IMR-90 (cell line): ENCODE data around the gene VAMP3. TPM values are rescaled to one million over a fixed set of nuclear protein-coding genes. Genes with fewer than 3 reads are reported as not detected.

Experiments
- ATAC-seq: fragments of 200-7000 bp; cut with Tn5 transposase; 2 replicates; pipeline ENCODE4 v1.9.1; 2020; ENCODE audit warnings: low read depth, mild to moderate bottlenecking, moderate library complexity
- BruUV-seq: library from RNA; stranded (reverse); fragments of 400-500 nt; replicated peaks from 2 replicates; lab custom pipeline; 2021; lab: Mats Ljungman, UMichigan
- CTCF ChIA-PET: fragments of 300-600 bp; formaldehyde crosslinking; extraction: SDS; loops from one replicate; lab custom pipeline; 2021; ENCODE audit warnings: antibody characterized with exemption; lab: Yijun Ruan, JAX
- POLR2A ChIA-PET: fragments of 300-600 bp; sonication (Branson Sonifier 250); formaldehyde crosslinking; loops from one replicate; lab custom pipeline; 2022; ENCODE audit warnings: antibody characterized with exemption; ENCODE audit not compliant: unreplicated experiment; lab: Charles Lee
- DNase-seq: peaks from one replicate; pipeline ENCODE4 v3.0.0; 2013
- H2AFZ ChIP-seq: replicated peaks from 2 replicates; pipeline ENCODE3; 2013; ENCODE audit warnings: low read length, mild to moderate bottlenecking; ENCODE audit not compliant: poor library complexity
- H2AK5ac ChIP-seq: 2 replicates; pipeline ENCODE4 v1.6.1; 2013; ENCODE audit warnings: low read depth, low read length, inconsistent platforms
- H2AK9ac ChIP-seq: replicated peaks from 2 replicates; pipeline ENCODE3; 2013; ENCODE audit warnings: mild to moderate bottlenecking, low read depth, low read length, moderate library complexity; ENCODE audit not compliant: poor library complexity
- H2BK120ac ChIP-seq: 2 replicates; pipeline ENCODE4 v1.6.1; 2013; ENCODE audit warnings: low read depth, low read length, inconsistent platforms
- H2BK15ac ChIP-seq: 3 replicates; pipeline ENCODE4 v1.6.1; 2013; ENCODE audit warnings: low read depth, low read length, inconsistent platforms
- H2BK20ac ChIP-seq: 2 replicates; pipeline ENCODE4 v1.6.1; 2013; ENCODE audit warnings: low read depth, mild to moderate bottlenecking, inconsistent platforms, low read length, moderate library complexity
- H2BK5ac ChIP-seq: 2 replicates; pipeline ENCODE4 v1.6.1; 2013; ENCODE audit warnings: mild to moderate bottlenecking, low read depth, low read length, inconsistent platforms; ENCODE audit not compliant: poor library complexity, severe bottlenecking
- H3K14ac ChIP-seq: replicated peaks from 2 replicates; pipeline ENCODE4 v1.6.1; 2013; ENCODE audit warnings: low read depth, low read length, inconsistent platforms
- H3K18ac ChIP-seq: 2 replicates; pipeline ENCODE4 v1.6.1; 2013; ENCODE audit warnings: low read depth, low read length, control low read depth
- H3K23ac ChIP-seq: 2 replicates; pipeline ENCODE4 v1.6.1; 2013; ENCODE audit warnings: low read depth, low read length, inconsistent platforms
- H3K27ac ChIP-seq: 2 replicates; pipeline ENCODE4 v1.5.1; 2013; ENCODE audit warnings: mild to moderate bottlenecking, control low read depth, low read length; ENCODE audit not compliant: insufficient read depth
- H3K27me3 ChIP-seq: 2 replicates; pipeline ENCODE4 v1.6.1; 2013; ENCODE audit warnings: low read length; ENCODE audit not compliant: control insufficient read depth, insufficient read depth
- H3K36me3 ChIP-seq: 2 replicates; pipeline ENCODE4 v1.6.1; 2013; ENCODE audit warnings: low read length, mixed read lengths; ENCODE audit not compliant: control insufficient read depth, insufficient read depth
- H3K4ac ChIP-seq: 2 replicates; pipeline ENCODE4 v1.6.1; 2013; ENCODE audit warnings: low read depth, low read length, inconsistent platforms
- H3K4me1 ChIP-seq: 2 replicates; pipeline ENCODE4 v1.6.1; 2013; ENCODE audit warnings: low read length, mixed read lengths; ENCODE audit not compliant: control insufficient read depth, insufficient read depth
- H3K4me2 ChIP-seq: 2 replicates; pipeline ENCODE4 v1.6.1; 2013; ENCODE audit warnings: low read depth, mild to moderate bottlenecking, control low read depth, low read length, moderate library complexity
- H3K4me3 ChIP-seq: 2 replicates; pipeline ENCODE4 v1.5.1; 2013; ENCODE audit warnings: low read depth, mild to moderate bottlenecking, control low read depth, low read length, moderate library complexity; ENCODE audit not compliant: insufficient read depth
- H3K56ac ChIP-seq: 2 replicates; pipeline ENCODE4 v1.6.1; 2013; ENCODE audit warnings: low read length, inconsistent platforms; ENCODE audit not compliant: insufficient read depth; ENCODE audit errors: extremely low read depth
- H3K79me1 ChIP-seq, 2 experiments: 2 replicates each; pipeline ENCODE4 v1.6.1; 2013; ENCODE audit warnings: low read length in 2 of 2, inconsistent platforms in 1 of 2, low read depth in 1 of 2
- H3K9ac ChIP-seq: 2 replicates; pipeline ENCODE4 v1.6.1; 2013; ENCODE audit warnings: low read depth, low read length, control low read depth
- H3K9me1 ChIP-seq: 2 replicates; pipeline ENCODE4 v1.6.1; 2013; ENCODE audit warnings: low read length, inconsistent platforms; ENCODE audit not compliant: insufficient read depth
- H3K9me3 ChIP-seq: 2 replicates; pipeline ENCODE4 v1.6.1; 2013; ENCODE audit warnings: low read length; ENCODE audit not compliant: control insufficient read depth, insufficient read depth
- H4K20me1 ChIP-seq: 2 replicates; pipeline ENCODE4 v1.6.1; 2013; ENCODE audit warnings: low read length, inconsistent platforms; ENCODE audit not compliant: insufficient read depth
- H4K5ac ChIP-seq: 2 replicates; pipeline ENCODE4 v1.6.1; 2013; ENCODE audit warnings: mild to moderate bottlenecking, low read depth, low read length, control low read depth
- H4K8ac ChIP-seq, 2 experiments: 2 replicates each; pipeline ENCODE4 v1.6.1; 2013; ENCODE audit warnings: low read depth in 2 of 2, low read length in 2 of 2, control low read depth in 1 of 2, inconsistent platforms in 1 of 2
- H4K91ac ChIP-seq: 2 replicates; pipeline ENCODE4 v1.6.1; 2013; ENCODE audit warnings: low read depth, low read length, inconsistent platforms; ENCODE audit not compliant: insufficient read depth
- BHLHE40 ChIP-seq: fragments of 150-350 bp; IDR thresholded peaks from 2 replicates; pipeline ENCODE4 v1.6.1; 2016; ENCODE audit warnings: mild to moderate bottlenecking, low read depth, low read length
- CEBPB ChIP-seq: IDR thresholded peaks from 2 replicates; pipeline ENCODE4 v1.6.1; 2012; ENCODE audit warnings: low read depth, low read length, improper control_type of control experiment
- CHD1 ChIP-seq: IDR thresholded peaks from 2 replicates; pipeline ENCODE4 v1.6.1; 2012; ENCODE audit warnings: low read depth, low read length, improper control_type of control experiment
- ELK1 ChIP-seq: fragments of 150-350 bp; IDR thresholded peaks from 2 replicates; pipeline ENCODE4 v1.6.1; 2016; ENCODE audit warnings: low read depth, mild to moderate bottlenecking, low read length, moderate library complexity, borderline replicate concordance
- FOS ChIP-seq: fragments of 150-350 bp; IDR thresholded peaks from 2 replicates; pipeline ENCODE4 v1.6.1; 2016; ENCODE audit warnings: low read depth, low read length
- MAFK ChIP-seq: IDR thresholded peaks from 2 replicates; pipeline ENCODE4 v1.6.1; 2012; ENCODE audit warnings: low read depth, low read length, improper control_type of control experiment
- MAZ ChIP-seq: IDR thresholded peaks from 2 replicates; pipeline ENCODE4 v1.6.1; 2012; ENCODE audit warnings: low read depth, mild to moderate bottlenecking, low read length, improper control_type of control experiment, moderate library complexity, borderline replicate concordance
- NFE2L2 ChIP-seq: fragments of 150-350 bp; IDR thresholded peaks from 2 replicates; pipeline ENCODE4 v1.6.1; 2016; ENCODE audit warnings: low read depth, mild to moderate bottlenecking, low read length
- POLR2A ChIP-seq: IDR thresholded peaks from 2 replicates; pipeline ENCODE4 v1.6.1; 2012; ENCODE audit warnings: mild to moderate bottlenecking, low read depth, low read length
- RCOR1 ChIP-seq: IDR thresholded peaks from 2 replicates; pipeline ENCODE4 v1.6.1; 2012; ENCODE audit warnings: mild to moderate bottlenecking, low read length, improper control_type of control experiment; ENCODE audit not compliant: insufficient replicate concordance
- RFX5 ChIP-seq: IDR thresholded peaks from 2 replicates; pipeline ENCODE4 v1.8.0; 2012; ENCODE audit warnings: low read depth, mild to moderate bottlenecking, low read length, moderate library complexity
- SMC3 ChIP-seq: fragments of 150-350 bp; IDR thresholded peaks from 2 replicates; pipeline ENCODE4 v1.6.1; 2016; ENCODE audit warnings: low read depth, mild to moderate bottlenecking, antibody characterized with exemption, low read length, moderate library complexity
- USF2 ChIP-seq: fragments of 150-350 bp; IDR thresholded peaks from 2 replicates; pipeline ENCODE4 v1.6.1; 2017; ENCODE audit warnings: mild to moderate bottlenecking, antibody characterized with exemption, low read length, low read depth
- WGBS, 2 experiments: methylation state at CpG; one replicate each; pipeline versions ENCODE4 v1.1.5 to v1.1.7; 2013; ENCODE audit warnings: missing lambda C conversion rate in 2 of 2; ENCODE audit not compliant: insufficient read length in 1 of 2; ENCODE audit errors: extremely low coverage in 2 of 2; 5-methylcytosine and 5-hydroxymethylcytosine counted together
- dilution Hi-C: fragments of 300-500 bp; cut with HindIII; formaldehyde crosslinking; loops from one replicate; pipeline ENCODE4 v1.14.3; 2018; ENCODE audit warnings: low sequenced_read_pairs; ENCODE audit not compliant: unreplicated experiment
- in situ Hi-C: fragments of 300-500 bp; cut with MboI; formaldehyde crosslinking; loops from 3 replicates; pipeline ENCODE4 v1.14.3; 2019; ENCODE audit warnings: low sequenced_read_pairs, inconsistent platforms, mixed read lengths
- intact Hi-C: fragments of 100-400 bp; cut with micrococcal nuclease; formaldehyde crosslinking; loops from 2 replicates; pipeline ENCODE4 v1.10.0; 2022
- polyA plus RNA-seq, 3 experiments: library from polyadenylated mRNA; depleted of rRNA; stranded (reverse); fragments of >200 nt; gene quantifications; 2 replicates each; pipeline ENCODE4 v1.2.3, GENCODE V29; 2012; ENCODE audit warnings: low replicate concordance in 1 of 3
- total RNA-seq: library from RNA; depleted of rRNA; stranded (reverse); fragments of >200 nt; gene quantifications from 2 replicates; pipeline ENCODE4 v1.2.3, GENCODE V29; 2012

VAMP3 gene
- total and polyA plus RNA-seq, 2 of the 4 experiments (the other 2 are of a cell fraction), result 99.1 to 354 TPM

- no peak for TF ChIP-seq USF2
- no peak for TF ChIP-seq POLR2A
Measured at GRCh38 chr1:7784492-7785071, 13.5 kb downstream of the VAMP3 start (continued).

GRCh38 chr1:7785108-7785507, 14.0 kb downstream of the VAMP3 start:
- H2BK5ac ChIP-seq, result no peak overlapping the region
- no CpG with 5 or more reads among the region's 7 CpGs for WGBS, 2 experiments
- no peaks in the 10 kb centered on the region for H4K20me1 ChIP-seq
- H2BK120ac ChIP-seq, result no peak overlapping the region
- H2AK5ac ChIP-seq, result no peak overlapping the region
- no peak overlapping the region for H3K18ac ChIP-seq
- no peak overlapping the region for H3K27ac ChIP-seq
- no peak for DNase-seq
- no peaks in the 10 kb centered on the region for H3K27me3 ChIP-seq
- H3K79me1 ChIP-seq, result peaks cover 6 to 12% of the 10 kb centered on the region in 2 experiments; a peak in 3 of 4 replicates
- ChIA-PET CTCF (no interaction called here), POLR2A (no interaction called here)
- H3K9me1 ChIP-seq, result no peaks in the 10 kb centered on the region
- H3K4me2 ChIP-seq, result no peak overlapping the region
- H2BK15ac ChIP-seq, result no peak overlapping the region
- H3K4me1 ChIP-seq, result 0 out of 2 replicates have a peak, but pooled peaks cover 4% of the 10 kb centered on the region
- H4K8ac ChIP-seq, result peak overlapping the region in 1 of 2 experiments; percentile 84; a peak in 1 of 4 replicates
- in situ Hi-C loops, result no loop called here
- ATAC-seq, result no peak
- no peak overlapping the region for H4K91ac ChIP-seq
- H3K9me3 ChIP-seq, result no peaks in the 10 kb centered on the region
- no peak overlapping the region for H3K4me3 ChIP-seq
- no TSS peak for BruUV-seq
- H3K36me3 ChIP-seq, result peaks cover 17% of the 10 kb centered on the region
- intact Hi-C loops, result no loop called here
- H4K5ac ChIP-seq, result no peak overlapping the region
- H3K14ac ChIP-seq, result no peak overlapping the region
- dilution Hi-C loops, result no loop called here
- H3K23ac ChIP-seq, result no peak overlapping the region
- H3K56ac ChIP-seq, result no peak overlapping the region
- peak overlapping the region; percentile 92 for H2AFZ ChIP-seq
- H2BK20ac ChIP-seq, result no peak overlapping the region
- no peak overlapping the region for H3K4ac ChIP-seq
- H2AK9ac ChIP-seq, result peak overlapping the region; percentile 81
- no peak overlapping the region for H3K9ac ChIP-seq
- no peak for TF ChIP-seq BHLHE40
- no peak for TF ChIP-seq RCOR1
- no peak for TF ChIP-seq FOS
- TF ChIP-seq CEBPB, result no peak
- no peak for TF ChIP-seq NFE2L2
- TF ChIP-seq SMC3, result no peak
- no peak for TF ChIP-seq CHD1
- no peak for TF ChIP-seq MAFK
- no peak for TF ChIP-seq POLR2A
- no peak for TF ChIP-seq MAZ
- TF ChIP-seq USF2, result no peak
- no peak for TF ChIP-seq RFX5
- TF ChIP-seq ELK1, result no peak
